Gastrocnemius medialis (tissue), 4 donors: Measurements from ENCODE around the gene WDR5. TPM values are rescaled to one million over a fixed set of nuclear protein-coding genes. Genes with fewer than 3 reads are reported as not detected.

ENCODE experiments used
- ATAC-seq, 2 donors: fragments of 150-250 bp; one replicate each; pipeline ENCODE4 v1.9.1; 2016
- DNase-seq, 2 donors: peaks; one replicate each; pipeline ENCODE4 v3.0.0-alpha.2; 2019
- H3K27ac ChIP-seq, 4 donors: fragments of 200-600 bp; sonication (generic); 1 replicate in 1 of 4; 2 replicates in 3 of 4; pipeline ENCODE4 v1.5.1; 2016 to 2018; ENCODE audit warnings: mild to moderate bottlenecking in 2 of 4, moderate library complexity in 1 of 4
- H3K27me3 ChIP-seq, 3 donors: fragments of 200-600 bp; sonication (generic) in 2 of 3; 1 replicate in 1 of 3; 2 replicates in 2 of 3; pipeline versions ENCODE4 v1.5.1 to v1.6.0; 2016 to 2019; ENCODE audit warnings: mild to moderate bottlenecking in 1 of 3, moderate library complexity in 1 of 3
- H3K36me3 ChIP-seq, 2 donors: fragments of 200-600 bp; sonication (generic) in 1 of 2; one replicate each; pipeline ENCODE4 v1.5.1; 2017 to 2018
- H3K4me1 ChIP-seq, 2 donors: fragments of 200-600 bp; sonication (generic) in 1 of 2; one replicate each; pipeline ENCODE4 v1.5.1; 2016 to 2017; ENCODE audit warnings: mild to moderate bottlenecking in 2 of 2
- H3K4me3 ChIP-seq, 4 donors: fragments of 200-600 bp; sonication (generic) in 3 of 4; 1 replicate in 1 of 4; 2 replicates in 3 of 4; pipeline ENCODE4 v1.5.1; 2016 to 2019; ENCODE audit warnings: mild to moderate bottlenecking in 2 of 4
- H3K9me3 ChIP-seq, 3 donors: fragments of 200-600 bp; sonication (generic) in 2 of 3; 1 replicate in 1 of 3; 2 replicates in 2 of 3; pipeline ENCODE4 v1.5.1; 2016 to 2019
- POLR2A ChIP-seq, 2 donors: fragments of 450-650 bp; IDR thresholded peaks; one replicate each; pipeline ENCODE4 v1.6.1; 2017; ENCODE audit warnings: antibody characterized with exemption in 2 of 2, mild to moderate bottlenecking in 2 of 2, moderate library complexity in 2 of 2
- in situ Hi-C, 4 donors: fragments of 200-750 bp; cut with MboI; loops; one replicate each; pipeline versions ENCODE4 v1.15.0 to v1.8.0; 2017; ENCODE audit warnings: low sequenced_read_pairs in 4 of 4
- intact Hi-C: fragments of 100-400 bp; cut with DNase I; formaldehyde crosslinking; loops from one replicate; pipeline ENCODE4 v1.15.1; 2023; ENCODE audit warnings: low total_unique reads
- total RNA-seq, 4 donors: library from RNA; depleted of rRNA; stranded (reverse); fragments of >200 nt; gene quantifications; one replicate each; pipeline versions ENCODE4 v1.1.0 to v1.2.3, GENCODE V29; 2016
- TF ChIP-seq, protein P1 (sequence below), 5 experiments: fragments of 450-650 bp in 3 of 5; fragments of 200-600 bp in 2 of 5; sonication (generic) in 2 of 5; IDR thresholded peaks in 4 of 5; conservative IDR thresholded peaks in 1 of 5; 1 replicate in 4 of 5; 2 replicates in 1 of 5; pipeline ENCODE4 v1.5.1; 2016 to 2019; ENCODE audit warnings: antibody characterized with exemption in 5 of 5, mild to moderate bottlenecking in 3 of 5, moderate library complexity in 3 of 5

WDR5 gene
- total RNA-seq, 4 donors from 2014 or later = 19.8 to 39.3 (median 31.9) TPM

DNA sequence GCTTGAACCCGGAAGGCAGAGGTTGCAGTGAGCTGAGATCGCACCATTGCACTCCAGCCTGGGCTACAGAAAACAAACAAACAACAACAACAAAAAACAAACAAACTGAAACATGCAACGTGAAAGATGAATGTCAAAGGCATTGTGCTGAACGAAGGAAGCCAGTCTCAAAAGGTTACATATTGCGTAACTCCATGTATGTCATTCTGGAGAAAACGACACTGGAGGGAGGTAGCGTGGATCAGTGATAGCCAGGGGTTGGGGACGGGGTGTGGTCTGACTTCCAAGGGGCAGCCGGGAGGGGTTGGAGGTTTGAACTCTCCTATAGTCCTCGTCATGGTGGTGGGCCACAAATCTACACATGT, 12.1 kb upstream of the WDR5 start:
- Histone ChIP-seq H3K36me3 (no peaks in the 10 kb centered on the region), H3K4me1 (no peaks in the 10 kb centered on the region), H3K27ac (no peak overlapping the region), H3K27me3 (no peaks in the 10 kb centered on the region), H3K9me3 (no peaks in the 10 kb centered on the region), H3K4me3 (no peak overlapping the region)
- in situ Hi-C loops (no loop called here), intact Hi-C loops (no loop called here)
- DNase-seq (no peak), ATAC-seq (no peak)
- TF ChIP-seq, protein P1, sequence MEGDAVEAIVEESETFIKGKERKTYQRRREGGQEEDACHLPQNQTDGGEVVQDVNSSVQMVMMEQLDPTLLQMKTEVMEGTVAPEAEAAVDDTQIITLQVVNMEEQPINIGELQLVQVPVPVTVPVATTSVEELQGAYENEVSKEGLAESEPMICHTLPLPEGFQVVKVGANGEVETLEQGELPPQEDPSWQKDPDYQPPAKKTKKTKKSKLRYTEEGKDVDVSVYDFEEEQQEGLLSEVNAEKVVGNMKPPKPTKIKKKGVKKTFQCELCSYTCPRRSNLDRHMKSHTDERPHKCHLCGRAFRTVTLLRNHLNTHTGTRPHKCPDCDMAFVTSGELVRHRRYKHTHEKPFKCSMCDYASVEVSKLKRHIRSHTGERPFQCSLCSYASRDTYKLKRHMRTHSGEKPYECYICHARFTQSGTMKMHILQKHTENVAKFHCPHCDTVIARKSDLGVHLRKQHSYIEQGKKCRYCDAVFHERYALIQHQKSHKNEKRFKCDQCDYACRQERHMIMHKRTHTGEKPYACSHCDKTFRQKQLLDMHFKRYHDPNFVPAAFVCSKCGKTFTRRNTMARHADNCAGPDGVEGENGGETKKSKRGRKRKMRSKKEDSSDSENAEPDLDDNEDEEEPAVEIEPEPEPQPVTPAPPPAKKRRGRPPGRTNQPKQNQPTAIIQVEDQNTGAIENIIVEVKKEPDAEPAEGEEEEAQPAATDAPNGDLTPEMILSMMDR (IDR thresholded peaks at IDR 0.05 in 4 of 5, conservative IDR thresholded peaks at IDR 0.05 in 1 of 5) = no peak
- TF ChIP-seq POLR2A (IDR thresholded peaks at IDR 0.05) = no peak

DNA sequence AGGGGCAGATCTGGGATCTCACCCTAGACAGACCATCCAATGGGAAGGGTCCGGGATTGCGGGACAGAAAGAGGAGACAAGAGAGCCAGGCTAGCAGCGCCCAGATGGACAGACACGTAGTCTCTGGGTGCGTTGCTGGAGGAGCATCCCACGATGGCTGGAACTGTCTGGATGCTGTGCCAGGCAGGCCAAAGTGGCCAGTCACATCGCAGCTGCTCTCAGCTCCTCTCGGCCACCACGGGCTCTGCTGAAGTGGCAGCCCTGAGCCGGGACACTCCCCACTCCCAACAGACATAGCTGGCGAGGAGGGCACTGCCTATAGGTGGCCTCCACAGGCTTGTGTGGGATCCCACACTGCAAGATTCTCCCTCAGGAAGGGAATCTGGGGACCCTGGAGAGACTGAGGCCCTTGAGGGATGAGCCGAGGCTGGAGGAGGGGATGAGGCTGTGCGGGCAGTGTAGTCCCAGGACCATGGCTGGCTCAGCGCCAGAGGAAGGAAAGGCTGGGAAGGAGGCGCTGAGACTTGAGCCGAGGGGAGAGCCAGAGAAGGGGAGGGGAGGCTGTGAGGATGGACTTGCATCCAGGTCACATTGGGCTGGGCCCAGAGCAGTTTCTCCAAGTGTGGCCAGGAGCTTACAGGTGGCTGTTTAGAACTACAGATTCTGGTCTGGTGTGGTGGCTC, 10.3 kb upstream of the WDR5 start:
- intact Hi-C loops (no loop called here), in situ Hi-C loops (no loop called here)
- Histone ChIP-seq H3K4me3 (no peak overlapping the region), H3K27ac (no peak overlapping the region), H3K27me3 (no peaks in the 10 kb centered on the region), H3K4me1 (peaks cover 0 to under 1% of the 10 kb centered on the region in 2 donors), H3K9me3 (no peaks in the 10 kb centered on the region), H3K36me3 (no peaks in the 10 kb centered on the region)
- no peak for DNase-seq
- TF ChIP-seq POLR2A (IDR thresholded peaks at IDR 0.05) = no peak
- TF ChIP-seq, protein P1 (IDR thresholded peaks at IDR 0.05 in 4 of 5, conservative IDR thresholded peaks at IDR 0.05 in 1 of 5) = no peak
- ATAC-seq = no peak

DNA sequence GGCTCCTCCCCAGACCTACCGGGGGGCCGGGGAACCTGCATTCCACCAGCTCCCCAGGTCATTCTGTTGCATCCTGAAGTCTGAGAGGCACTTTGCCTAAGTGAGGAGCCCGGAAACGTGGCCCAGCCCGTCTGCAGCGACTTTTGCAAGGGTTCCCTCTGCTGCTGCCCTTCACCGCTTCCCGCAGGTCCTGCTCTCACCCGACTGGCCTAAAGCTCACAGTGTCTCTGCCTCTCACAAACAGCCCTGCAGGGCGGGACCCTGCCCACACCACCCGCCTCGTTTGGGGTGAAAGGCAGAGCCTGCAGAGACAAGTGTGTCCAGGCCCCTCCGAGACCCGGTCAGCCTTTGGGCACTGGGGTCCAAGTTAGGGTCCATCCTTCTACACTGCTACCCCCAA, 9.5 kb upstream of the WDR5 start:
- no peak for DNase-seq
- intact Hi-C loops = no loop called here

DNA sequence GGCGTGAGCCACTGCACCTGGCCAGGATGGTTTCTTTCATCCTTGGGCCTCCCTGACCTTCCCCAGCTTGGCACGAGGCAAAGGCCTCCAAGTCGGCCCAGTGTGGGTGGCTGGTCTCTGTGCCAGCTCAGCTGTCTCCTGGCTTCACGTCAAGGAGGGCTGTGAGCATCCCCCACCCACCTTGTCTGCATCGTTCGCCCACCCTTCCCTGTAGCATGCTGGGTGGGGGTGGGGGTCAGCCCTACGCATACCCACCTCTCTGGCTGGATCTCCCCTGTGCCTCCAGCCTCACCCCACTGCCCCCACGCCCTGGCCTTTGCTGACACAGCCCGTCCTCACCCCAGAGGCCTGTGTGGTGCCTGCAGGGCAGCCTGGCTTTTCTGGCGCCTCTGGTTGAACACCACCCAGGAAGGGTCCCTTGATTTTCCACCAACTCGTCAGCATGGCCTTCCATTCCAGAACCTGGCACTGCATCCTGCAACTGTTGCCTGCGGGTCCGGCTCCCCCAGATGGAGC, 8.8 kb upstream of the WDR5 start:
- Histone ChIP-seq H3K36me3 (no peaks in the 10 kb centered on the region), H3K4me1 (peaks cover 4 to 10% of the 10 kb centered on the region in 2 donors), H3K4me3 (no peak overlapping the region), H3K9me3 (no peaks in the 10 kb centered on the region), H3K27me3 (no peaks in the 10 kb centered on the region), H3K27ac (no peak overlapping the region)
- in situ Hi-C loops = no loop called here
- no peak for DNase-seq
- no peak for ATAC-seq
- intact Hi-C loops = no loop called here
- TF ChIP-seq, protein P1 (IDR thresholded peaks at IDR 0.05 in 4 of 5, conservative IDR thresholded peaks at IDR 0.05 in 1 of 5) = no peak
- TF ChIP-seq POLR2A (IDR thresholded peaks at IDR 0.05) = no peak

More for the DNA sequence above, 9.5 kb upstream of the WDR5 start:
- Histone ChIP-seq H3K27me3 (no peaks in the 10 kb centered on the region), H3K27ac (no peak overlapping the region), H3K4me1 (peaks cover 4 to 8% of the 10 kb centered on the region in 2 donors), H3K4me3 (no peak overlapping the region), H3K36me3 (no peaks in the 10 kb centered on the region), H3K9me3 (no peaks in the 10 kb centered on the region)
- in situ Hi-C loops = no loop called here
- ATAC-seq = no peak
- TF ChIP-seq POLR2A (IDR thresholded peaks at IDR 0.05) = no peak
- TF ChIP-seq, protein P1 (IDR thresholded peaks at IDR 0.05 in 4 of 5, conservative IDR thresholded peaks at IDR 0.05 in 1 of 5) = no peak
